H1 (cell line): Measurements from ENCODE around the gene CACNA2D3. TPM values are rescaled to one million over a fixed set of nuclear protein-coding genes. Genes with fewer than 3 reads are reported as not detected.

Source experiments
- CTCF ChIA-PET: fragments of 300-600 bp; sonication (Branson Sonifier 250); formaldehyde crosslinking; loops from one replicate; lab custom pipeline; 2021; ENCODE audit not compliant: partially characterized antibody; lab: Charles Lee
- POLR2A ChIA-PET: fragments of 300-600 bp; sonication (Branson Sonifier 250); formaldehyde crosslinking; loops from one replicate; lab custom pipeline; 2021; ENCODE audit warnings: inconsistent platforms; ENCODE audit not compliant: partially characterized antibody; lab: Charles Lee
- DNase-seq, 2 experiments: peaks; one replicate each; pipeline versions ENCODE4 v3.0.0 to v3.0.0-alpha.2; 2010 to 2022; ENCODE audit warnings: low spot score in 2 of 2, low read depth in 1 of 2, mixed read lengths in 1 of 2
- FAIRE-seq: peaks from 2 replicates; lab custom pipeline; 2011; peaks lifted over from hg19 to GRCh38; lab: Jason Lieb, UNC
- H2AFZ ChIP-seq: 2 replicates; pipeline ENCODE4 v1.8.1; 2012; ENCODE audit warnings: low read length, inconsistent platforms
- H2AK5ac ChIP-seq: 2 replicates; pipeline ENCODE4 v1.6.1; 2013; ENCODE audit warnings: low read depth, low read length
- H2BK120ac ChIP-seq: replicated peaks from 2 replicates; pipeline ENCODE3; 2013; ENCODE audit warnings: low read depth, low read length, inconsistent platforms
- H2BK12ac ChIP-seq: 2 replicates; pipeline ENCODE4 v1.6.1; 2013; ENCODE audit warnings: low read depth, low read length
- H2BK15ac ChIP-seq: 2 replicates; pipeline ENCODE4 v1.6.1; 2013; ENCODE audit warnings: low read length
- H2BK20ac ChIP-seq: 2 replicates; pipeline ENCODE4 v1.6.1; 2013; ENCODE audit warnings: low read length
- H2BK5ac ChIP-seq: 2 replicates; pipeline ENCODE4 v1.6.1; 2013; ENCODE audit warnings: low read depth, low read length
- H3K14ac ChIP-seq: 2 replicates; pipeline ENCODE4 v1.6.1; 2013; ENCODE audit warnings: inconsistent platforms; ENCODE audit not compliant: insufficient read length
- H3K18ac ChIP-seq: 2 replicates; pipeline ENCODE4 v1.6.1; 2013; ENCODE audit warnings: low read length; ENCODE audit errors: extremely low read depth
- H3K23ac ChIP-seq: 2 replicates; pipeline ENCODE4 v1.6.1; 2013; ENCODE audit warnings: inconsistent platforms; ENCODE audit not compliant: insufficient read length
- H3K23me2 ChIP-seq: 2 replicates; pipeline ENCODE4 v1.6.1; 2013; ENCODE audit warnings: low read depth, low read length
- H3K27ac ChIP-seq: 2 replicates; pipeline ENCODE4 v1.6.1; 2011; ENCODE audit warnings: low read depth, low read length, inconsistent platforms
- H3K27me3 ChIP-seq, 4 experiments: replicated peaks in 1 of 4; 1 replicate in 1 of 4; 2 replicates in 3 of 4; pipeline versions ENCODE4 v1.6.1 to v1.8.1; 2011 to 2013; ENCODE audit warnings: low read length in 3 of 4, mild to moderate bottlenecking in 3 of 4, inconsistent platforms in 2 of 4, mixed read lengths in 2 of 4, moderate library complexity in 1 of 4; ENCODE audit not compliant: control insufficient read depth in 3 of 4, insufficient read depth in 3 of 4; ENCODE audit errors: extremely low read depth in 1 of 4
- H3K36me3 ChIP-seq, 4 experiments: 2 replicates each; pipeline versions ENCODE4 v1.6.1 to v1.8.1; 2011 to 2013; ENCODE audit warnings: mild to moderate bottlenecking in 4 of 4, low read length in 3 of 4, moderate library complexity in 2 of 4, control low read depth in 1 of 4, inconsistent platforms in 1 of 4; ENCODE audit not compliant: insufficient read depth in 4 of 4, control insufficient read depth in 2 of 4
- H3K4ac ChIP-seq: replicated peaks from 2 replicates; pipeline ENCODE3; 2013; ENCODE audit warnings: low read length, low read depth, mixed read lengths, inconsistent platforms; ENCODE audit not compliant: insufficient read length
- H3K4me1 ChIP-seq, 4 experiments: replicated peaks in 1 of 4; 1 replicate in 1 of 4; 2 replicates in 3 of 4; pipeline versions ENCODE4 v1.6.1 to v1.8.1; 2011 to 2013; ENCODE audit warnings: low read length in 3 of 4, inconsistent platforms in 2 of 4, mixed read lengths in 1 of 4; ENCODE audit not compliant: insufficient read depth in 4 of 4, control insufficient read depth in 3 of 4
- H3K4me2 ChIP-seq, 2 experiments: 2 replicates each; pipeline versions ENCODE4 v1.6.1 to v1.8.1; 2011 to 2013; ENCODE audit warnings: low read depth in 2 of 2, low read length in 2 of 2, control low read depth in 1 of 2, inconsistent platforms in 1 of 2, mild to moderate bottlenecking in 1 of 2; ENCODE audit not compliant: insufficient read depth in 1 of 2
- H3K4me3 ChIP-seq, 4 experiments: fragments of 200-600, 300-600 bp in 1 of 4; sonication (generic), shearing (Covaris generic), sonication (Bioruptor Twin) in 1 of 4; 2 replicates each; pipeline versions ENCODE4 v1.5.1 to v1.8.1; 2011 to 2016; ENCODE audit warnings: low read length in 4 of 4, low read depth in 3 of 4, control low read depth in 2 of 4, inconsistent platforms in 2 of 4, mild to moderate bottlenecking in 2 of 4, mixed read lengths in 1 of 4, moderate library complexity in 1 of 4; ENCODE audit not compliant: insufficient read depth in 2 of 4; ENCODE audit errors: extremely low read depth in 1 of 4
- H3K56ac ChIP-seq: replicated peaks from 2 replicates; pipeline ENCODE3; 2013; ENCODE audit warnings: low read depth, mild to moderate bottlenecking, mixed read lengths, low read length, inconsistent platforms; ENCODE audit not compliant: insufficient read length
- H3K79me1 ChIP-seq: 2 replicates; pipeline ENCODE4 v1.6.1; 2013; ENCODE audit warnings: low read depth, low read length, control low read depth
- H3K79me2 ChIP-seq, 2 experiments: 2 replicates each; pipeline versions ENCODE4 v1.6.1 to v1.8.1; 2012 to 2013; ENCODE audit warnings: low read length in 2 of 2, mild to moderate bottlenecking in 2 of 2, inconsistent platforms in 1 of 2; ENCODE audit not compliant: insufficient read depth in 2 of 2, control insufficient read depth in 1 of 2
- H3K9ac ChIP-seq, 4 experiments: replicated peaks in 1 of 4; 1 replicate in 1 of 4; 2 replicates in 3 of 4; pipeline versions ENCODE4 v1.6.1 to v1.8.1; 2011 to 2013; ENCODE audit warnings: low read depth in 3 of 4, low read length in 3 of 4, control low read depth in 2 of 4, mild to moderate bottlenecking in 2 of 4, moderate library complexity in 2 of 4, inconsistent platforms in 1 of 4; ENCODE audit errors: extremely low read depth in 1 of 4
- H3K9me3 ChIP-seq, 2 experiments: 2 replicates each; pipeline versions ENCODE4 v1.6.1 to v1.8.1; 2012 to 2013; ENCODE audit warnings: mild to moderate bottlenecking in 2 of 2, moderate library complexity in 2 of 2, control low read depth in 1 of 2, inconsistent platforms in 1 of 2, low read depth in 1 of 2, low read length in 1 of 2, mixed read lengths in 1 of 2; ENCODE audit not compliant: insufficient read depth in 2 of 2
- H4K20me1 ChIP-seq, 2 experiments: replicated peaks in 1 of 2; 2 replicates each; pipeline versions ENCODE3 to v1.8.1; 2011 to 2013; ENCODE audit warnings: inconsistent platforms in 2 of 2, low read length in 2 of 2, mild to moderate bottlenecking in 1 of 2; ENCODE audit not compliant: insufficient read depth in 2 of 2, control insufficient read depth in 1 of 2
- H4K5ac ChIP-seq: 2 replicates; pipeline ENCODE4 v1.6.1; 2013; ENCODE audit warnings: low read length, low read depth, mixed read lengths, inconsistent platforms; ENCODE audit not compliant: insufficient read length
- H4K8ac ChIP-seq: 2 replicates; pipeline ENCODE4 v1.8.0; 2013; ENCODE audit warnings: mild to moderate bottlenecking, moderate library complexity, low read length, inconsistent platforms; ENCODE audit not compliant: insufficient read depth; ENCODE audit errors: extremely low read depth
- H4K91ac ChIP-seq: replicated peaks from 2 replicates; pipeline ENCODE3; 2013; ENCODE audit warnings: low read length, mixed read lengths, inconsistent platforms; ENCODE audit not compliant: insufficient read length
- GABPA ChIP-seq: IDR thresholded peaks from 2 replicates; pipeline ENCODE4 v1.6.1; 2011; ENCODE audit warnings: mild to moderate bottlenecking, low read length, moderate library complexity, borderline replicate concordance; ENCODE audit not compliant: insufficient read depth
- JUND ChIP-seq: IDR thresholded peaks from 2 replicates; pipeline ENCODE4 v1.6.1; 2011; ENCODE audit warnings: mild to moderate bottlenecking, improper control_type of control experiment, low read length
- WGBS, 2 experiments: shearing (Covaris generic) in 1 of 2; methylation state at CpG; one replicate each; pipeline versions ENCODE4 v1.1.6 to v1.1.7; 2013 to 2015; ENCODE audit warnings: low lambda C conversion rate in 2 of 2, mixed read lengths in 2 of 2, inconsistent platforms in 1 of 2, low coverage in 1 of 2, missing lambda C conversion rate in 1 of 2; ENCODE audit not compliant: insufficient replicate concordance in 2 of 2, insufficient coverage in 1 of 2, insufficient read length in 1 of 2; ENCODE audit errors: extremely low coverage in 1 of 2, missing lambda C conversion rate in 1 of 2; 5-methylcytosine and 5-hydroxymethylcytosine counted together
- polyA plus RNA-seq, 7 experiments: library from polyadenylated mRNA; depleted of rRNA in 3 of 7; stranded (reverse) in 5 of 7; unstranded in 2 of 7; fragments of >200 nt in 5 of 7; fragments of 200-250 nt in 2 of 7; gene quantifications; 1 replicate in 5 of 7; 2 replicates in 1 of 7; 4 replicates in 1 of 7; pipeline versions ENCODE4 v1.2.1 to v1.2.3, GENCODE V29; 2011 to 2013; ENCODE audit warnings: missing spikeins in 2 of 7, mixed read lengths in 2 of 7
- total RNA-seq: library from RNA; stranded (reverse); fragmentation: NEBNext Ultra II Directional; extraction: Animal tissue kit (Norgen Biotek cat#: 25700); gene quantifications from 2 replicates; pipeline ENCODE4 v1.2.1, GENCODE V29; 2021
- TF ChIP-seq, protein P1 (sequence below): IDR thresholded peaks from 2 replicates; pipeline ENCODE4 v1.6.1; 2012; ENCODE audit warnings: inconsistent platforms

CACNA2D3 gene
- total and polyA plus RNA-seq, 2 of the 8 experiments (the other 6 are each of a cell fraction or from before 2014, with no cell fraction given) = 1.5 to 1.8 TPM

DNA sequence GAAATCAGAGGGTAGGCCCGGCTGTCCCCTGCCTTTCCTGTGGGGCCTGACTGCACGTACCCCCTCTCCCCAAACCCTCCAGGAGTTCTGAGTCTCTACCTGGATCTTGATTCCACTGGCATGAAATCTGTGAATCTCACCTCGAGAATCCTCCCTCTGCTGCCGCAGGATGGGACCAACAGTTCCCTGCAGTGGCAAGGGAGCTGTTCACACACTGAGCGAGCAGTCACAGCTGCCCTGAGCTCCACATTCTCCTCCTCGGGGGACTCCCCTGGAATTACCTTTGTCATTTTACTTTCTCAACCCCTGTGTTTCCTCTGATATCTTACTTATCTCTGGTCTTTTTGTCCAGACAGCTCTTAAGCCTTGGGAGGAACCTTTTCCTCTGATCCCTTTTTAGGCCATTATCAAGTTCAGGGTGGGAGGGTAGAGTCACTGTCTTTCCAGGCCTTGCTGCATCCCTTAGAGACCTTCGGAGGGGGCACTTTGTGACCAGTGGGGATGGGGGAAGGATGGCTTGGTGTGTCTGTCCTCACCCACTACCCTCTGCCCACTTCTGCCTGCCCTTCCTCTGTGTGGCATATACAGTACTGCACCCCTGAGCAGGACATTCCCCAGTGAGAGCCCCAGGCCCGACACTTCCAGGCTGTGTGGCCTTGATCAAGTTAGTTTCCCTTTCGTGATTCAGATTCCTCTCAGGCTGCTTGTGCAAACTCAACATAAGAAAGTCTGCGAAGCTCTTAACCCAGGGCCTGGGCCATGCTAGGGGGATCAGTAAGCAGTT is 42.0 kb downstream of the CACNA2D3 start:
- Histone ChIP-seq H3K79me2 (no peaks in the 10 kb centered on the region), H2AFZ (no peak overlapping the region), H2BK120ac (no peak overlapping the region), H3K79me1 (no peaks in the 10 kb centered on the region), H3K4me1 (peaks cover 0 to 14% (median 4%) of the 10 kb centered on the region in 4 experiments; a peak in 5 of 7 replicates), H3K56ac (no peak overlapping the region), H4K20me1 (no peaks in the 10 kb centered on the region), H3K14ac (no peak overlapping the region), H2BK15ac (no peak overlapping the region), H2BK20ac (no peak overlapping the region), H3K27ac (no peak overlapping the region), H3K23ac (no peak overlapping the region), H3K4me3 (no peak overlapping the region), H2BK12ac (no peak overlapping the region), H4K5ac (no peak overlapping the region), H3K9ac (no peak overlapping the region), H2BK5ac (no peak overlapping the region), H3K4ac (no peak overlapping the region), H2AK5ac (no peak overlapping the region), H3K36me3 (no peaks in the 10 kb centered on the region), H3K23me2 (no peaks in the 10 kb centered on the region), H3K18ac (no peak overlapping the region), H3K9me3 (0 out of 4 replicates have a peak, but pooled peaks cover 0 to 2% of the 10 kb centered on the region in 2 experiments), H4K8ac (no peak overlapping the region), H3K27me3 (no peaks in the 10 kb centered on the region), H3K4me2 (no peak overlapping the region), H4K91ac (no peak overlapping the region)
- DNase-seq (no peak), FAIRE-seq (no peak)
- TF ChIP-seq GABPA = no peak
- TF ChIP-seq JUND = no peak
- TF ChIP-seq, protein P1, sequence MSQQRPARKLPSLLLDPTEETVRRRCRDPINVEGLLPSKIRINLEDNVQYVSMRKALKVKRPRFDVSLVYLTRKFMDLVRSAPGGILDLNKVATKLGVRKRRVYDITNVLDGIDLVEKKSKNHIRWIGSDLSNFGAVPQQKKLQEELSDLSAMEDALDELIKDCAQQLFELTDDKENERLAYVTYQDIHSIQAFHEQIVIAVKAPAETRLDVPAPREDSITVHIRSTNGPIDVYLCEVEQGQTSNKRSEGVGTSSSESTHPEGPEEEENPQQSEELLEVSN = no peak
- WGBS, 2 experiments = 89% methylated on average over 10 of the region's 10 CpGs; no CpG with 5 or more reads in 1 of the 2 experiments
- ChIA-PET POLR2A (no interaction called here), CTCF (interaction anchor here (0.8 to 1.7 kb wide), 6 partner anchors 9 to 210 kb away, joined by 3 to 5 read pairs (median 3); no protein-coding TSS in a partner anchor)
